MCF 10A (cell line): ENCODE data around the gene CEP85L. TPM values are rescaled to one million over a fixed set of nuclear protein-coding genes. Genes with fewer than 3 reads are reported as not detected.

ENCODE experiments used
- Bru-seq: library from RNA; stranded (reverse); fragments of 400-500 nt; gene quantifications from one replicate; lab custom pipeline; 2021; lab: Mats Ljungman, UMichigan
- BruChase-seq, 2 experiments: library from RNA; stranded (reverse); fragments of 400-500 nt; gene quantifications; one replicate each; lab custom pipeline; 2021; lab: Mats Ljungman, UMichigan
- BruUV-seq: library from RNA; stranded (reverse); fragments of 400-500 nt; replicated peaks from 2 replicates; lab custom pipeline; 2021; lab: Mats Ljungman, UMichigan
- CTCF ChIA-PET: fragments of 300-600 bp; sonication (Branson Sonifier 250); formaldehyde crosslinking; extraction: SDS; loops from one replicate; lab custom pipeline; 2021; ENCODE audit warnings: antibody characterized with exemption, inconsistent platforms; lab: Yijun Ruan, JAX
- POLR2A ChIA-PET: fragments of 300-600, 350-650 bp; sonication (Branson Sonifier 250); formaldehyde crosslinking; extraction: SDS; loops from one replicate; lab custom pipeline; 2020; ENCODE audit warnings: antibody characterized with exemption, inconsistent platforms; lab: Yijun Ruan, JAX
- DNase-seq: peaks from one replicate; pipeline ENCODE4 v3.0.0-alpha.2; 2018; ENCODE audit not compliant: unreplicated experiment
- H3K27ac Mint-ChIP-seq: one replicate; pipeline ENCODE4 v1.8.0; 2022; ENCODE audit warnings: mild to moderate bottlenecking, low read depth, mixed read lengths; ENCODE audit not compliant: unreplicated experiment
- H3K27me3 Mint-ChIP-seq: one replicate; pipeline ENCODE4 v1.8.0; 2022; ENCODE audit warnings: mixed read lengths; ENCODE audit not compliant: insufficient read depth, unreplicated experiment
- H3K36me3 Mint-ChIP-seq: one replicate; pipeline ENCODE4 v1.8.0; 2022; ENCODE audit warnings: mild to moderate bottlenecking, moderate library complexity, mixed read lengths; ENCODE audit not compliant: insufficient read depth, unreplicated experiment
- H3K4me1 Mint-ChIP-seq: one replicate; pipeline ENCODE4 v1.8.0; 2022; ENCODE audit warnings: mixed read lengths; ENCODE audit not compliant: insufficient read depth, unreplicated experiment
- H3K4me3 Mint-ChIP-seq: one replicate; pipeline ENCODE4 v1.8.0; 2022; ENCODE audit warnings: mild to moderate bottlenecking, moderate library complexity, mixed read lengths; ENCODE audit not compliant: unreplicated experiment
- H3K9me3 Mint-ChIP-seq: one replicate; pipeline ENCODE4 v1.8.0; 2022; ENCODE audit warnings: mixed read lengths; ENCODE audit not compliant: unreplicated experiment
- intact Hi-C: fragments of 100-400 bp; cut with micrococcal nuclease; formaldehyde crosslinking; loops from 2 replicates; pipeline ENCODE4 v1.14.1; 2022
- long read RNA-seq: library from polyadenylated mRNA; stranded (forward); transcript quantifications from one replicate; pipeline ENCODE4 v2.0.0, GENCODE V29; 2022
- total RNA-seq: library from RNA; stranded (reverse); gene quantifications from 2 replicates; pipeline ENCODE4 v1.2.3, GENCODE V29; 2022
- TF ChIP-seq, protein P1 (sequence below): fragments of 200-600 bp; IDR thresholded peaks from one replicate; pipeline ENCODE4 v1.8.0; 2022; ENCODE audit warnings: antibody characterized with exemption, mild to moderate bottlenecking; ENCODE audit not compliant: unreplicated experiment

CEP85L gene
- total RNA-seq = 8.4 and 10.0 TPM in 2 replicates
- Bru-seq, nascent RNA = percentile 74 among the genes with signal in this experiment
- BruChase-seq, experiment 1, labeled RNA remaining after a 6-hour chase = percentile 55 among the genes with signal in this experiment
- BruChase-seq, experiment 2, labeled RNA remaining after a 2-hour chase = percentile 66 among the genes with signal in this experiment
- long read RNA-seq, full-length matches to known transcripts = 3 of 8 reads
- long read RNA-seq, partial matches to known transcripts = 0 of 8 reads
- long read RNA-seq, other reads (novel, unspliced or antisense) = 5 of 8 reads

DNA sequence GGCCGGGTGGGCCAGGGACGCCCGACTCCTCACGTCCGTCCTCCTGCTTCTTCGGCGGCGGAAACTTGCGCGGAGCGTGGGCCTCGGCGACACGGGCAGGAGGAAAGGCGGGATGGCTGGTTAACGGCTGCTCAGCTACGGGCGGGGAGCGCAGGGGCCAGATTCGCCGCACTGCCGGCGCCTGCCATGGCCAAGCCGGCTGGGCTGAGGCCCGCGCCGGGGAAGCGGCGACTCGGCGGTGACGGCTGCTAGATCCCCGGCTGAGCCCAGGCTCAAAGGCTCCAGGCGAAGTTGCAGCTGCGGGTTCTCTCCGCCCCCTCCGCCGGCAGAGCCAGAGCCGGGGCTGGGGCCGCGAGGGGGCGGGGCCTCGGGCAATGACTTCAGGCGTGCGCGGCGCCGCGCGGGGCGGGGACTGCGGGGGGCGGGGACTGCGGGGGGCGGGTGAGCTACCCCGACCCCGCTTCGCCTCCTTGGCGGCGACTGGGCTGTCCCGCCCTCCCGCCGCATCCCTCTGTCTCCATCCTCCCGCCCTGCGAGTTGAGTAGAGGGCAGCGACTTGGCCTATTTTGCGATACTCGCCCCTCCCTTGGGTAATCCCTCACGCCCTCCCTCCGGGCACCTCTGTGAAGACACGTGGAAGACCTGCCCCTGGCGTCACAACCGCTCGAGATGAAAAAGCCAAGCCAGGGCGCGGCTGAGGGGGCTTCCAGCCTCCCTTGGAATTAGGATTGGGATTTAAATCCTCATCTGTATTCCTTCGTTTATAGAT is at the start of gene CEP85L:
TSS of gene CEP85L (minus strand) at position 310 of the 769 bp plus-strand sequence. CDS start 322 bp downstream, outside the sequence.
- intact Hi-C loops = loop anchor here (1.0 kb wide), 2 partner anchors 57 to 125 kb away; no protein-coding TSS in a partner anchor
- H3K36me3 Mint-ChIP-seq = peaks cover 4% of the 10 kb centered on the region
- H3K27ac Mint-ChIP-seq = peak within 1 kb of the TSS; percentile 71
- peak; percentile 90 for DNase-seq
- H3K4me1 Mint-ChIP-seq = peaks cover 6% of the 10 kb centered on the region
- ChIA-PET CTCF (interaction anchor here (0.6 kb wide), 2 partner anchors 30 to 1102 kb away, joined by 3 to 4 read pairs; no protein-coding TSS in a partner anchor), POLR2A (interaction anchor here (0.6 to 2.7 kb wide), 9 partner anchors 12 to 126 kb away, joined by 3 to 13 read pairs (median 4); no protein-coding TSS in a partner anchor)
- TF ChIP-seq, protein P1, sequence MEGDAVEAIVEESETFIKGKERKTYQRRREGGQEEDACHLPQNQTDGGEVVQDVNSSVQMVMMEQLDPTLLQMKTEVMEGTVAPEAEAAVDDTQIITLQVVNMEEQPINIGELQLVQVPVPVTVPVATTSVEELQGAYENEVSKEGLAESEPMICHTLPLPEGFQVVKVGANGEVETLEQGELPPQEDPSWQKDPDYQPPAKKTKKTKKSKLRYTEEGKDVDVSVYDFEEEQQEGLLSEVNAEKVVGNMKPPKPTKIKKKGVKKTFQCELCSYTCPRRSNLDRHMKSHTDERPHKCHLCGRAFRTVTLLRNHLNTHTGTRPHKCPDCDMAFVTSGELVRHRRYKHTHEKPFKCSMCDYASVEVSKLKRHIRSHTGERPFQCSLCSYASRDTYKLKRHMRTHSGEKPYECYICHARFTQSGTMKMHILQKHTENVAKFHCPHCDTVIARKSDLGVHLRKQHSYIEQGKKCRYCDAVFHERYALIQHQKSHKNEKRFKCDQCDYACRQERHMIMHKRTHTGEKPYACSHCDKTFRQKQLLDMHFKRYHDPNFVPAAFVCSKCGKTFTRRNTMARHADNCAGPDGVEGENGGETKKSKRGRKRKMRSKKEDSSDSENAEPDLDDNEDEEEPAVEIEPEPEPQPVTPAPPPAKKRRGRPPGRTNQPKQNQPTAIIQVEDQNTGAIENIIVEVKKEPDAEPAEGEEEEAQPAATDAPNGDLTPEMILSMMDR = no peak
- H3K9me3 Mint-ChIP-seq = no peaks in the 10 kb centered on the region
- H3K4me3 Mint-ChIP-seq = peak within 1 kb of the TSS; percentile 85
- no TSS peak for BruUV-seq
- no peaks in the 10 kb centered on the region for H3K27me3 Mint-ChIP-seq

DNA sequence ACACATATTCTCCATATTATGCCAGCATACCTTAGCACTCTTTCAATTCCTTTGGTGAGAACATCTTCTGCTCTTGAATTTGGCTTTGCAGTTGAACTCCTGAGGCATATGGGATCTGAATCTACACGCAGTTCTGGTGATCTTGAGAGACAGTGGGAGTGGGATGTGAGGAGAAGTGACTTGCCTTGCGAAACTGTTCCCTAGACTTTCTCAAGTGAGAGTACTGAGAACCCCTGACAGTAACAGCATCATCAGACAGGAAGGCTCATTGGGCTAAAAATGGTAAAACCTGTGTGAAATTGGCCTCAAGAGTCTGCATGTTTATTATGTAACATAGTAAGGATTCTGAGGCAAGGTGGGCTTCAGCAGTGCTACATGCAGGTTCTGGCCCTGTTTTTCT is 49.1 kb upstream of the CEP85L start:
- H3K27ac Mint-ChIP-seq = no peak overlapping the region
- TF ChIP-seq, protein P1 = no peak
- BruUV-seq = no TSS peak
- H3K9me3 Mint-ChIP-seq = no peaks in the 10 kb centered on the region
- POLR2A ChIA-PET = no interaction called here
- CTCF ChIA-PET = no interaction called here
- intact Hi-C loops = no loop called here
- H3K4me1 Mint-ChIP-seq = no peaks in the 10 kb centered on the region
- H3K27me3 Mint-ChIP-seq = no peaks in the 10 kb centered on the region
- no peak for DNase-seq
- no peak overlapping the region for H3K4me3 Mint-ChIP-seq
- H3K36me3 Mint-ChIP-seq = no peaks in the 10 kb centered on the region

DNA sequence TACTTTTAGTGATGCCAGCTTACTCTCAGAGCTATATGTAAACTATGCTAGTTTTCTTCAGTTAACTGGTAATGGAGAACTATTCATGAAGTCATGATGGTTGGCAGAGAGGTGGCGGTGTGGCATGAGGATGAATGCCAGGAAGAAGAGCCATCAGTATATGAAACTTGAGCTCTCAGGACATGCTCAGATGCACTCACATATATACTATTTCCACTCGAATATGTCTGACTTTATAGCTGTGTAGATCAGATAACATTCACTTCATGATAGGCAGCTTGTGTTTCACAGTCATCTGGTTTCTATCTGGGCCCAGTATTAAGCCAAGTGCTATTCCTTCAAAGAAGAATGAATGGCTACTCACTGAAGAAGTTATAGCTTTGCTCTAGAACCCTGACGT is 46.2 kb upstream of the CEP85L start:
- Mint-ChIP-seq H3K9me3 (no peaks in the 10 kb centered on the region), H3K27ac (no peak overlapping the region), H3K4me3 (no peak overlapping the region), H3K27me3 (no peaks in the 10 kb centered on the region), H3K36me3 (no peaks in the 10 kb centered on the region), H3K4me1 (no peaks in the 10 kb centered on the region)
- ChIA-PET POLR2A (no interaction called here), CTCF (interaction anchor here (0.6 to 2.1 kb wide), 5 partner anchors 9 to 1248 kb away, joined by 3 to 10 read pairs (median 5); no protein-coding TSS in a partner anchor)
- no TSS peak for BruUV-seq
- intact Hi-C loops = no loop called here
- no peak for DNase-seq
- TF ChIP-seq, protein P1 = no peak

DNA sequence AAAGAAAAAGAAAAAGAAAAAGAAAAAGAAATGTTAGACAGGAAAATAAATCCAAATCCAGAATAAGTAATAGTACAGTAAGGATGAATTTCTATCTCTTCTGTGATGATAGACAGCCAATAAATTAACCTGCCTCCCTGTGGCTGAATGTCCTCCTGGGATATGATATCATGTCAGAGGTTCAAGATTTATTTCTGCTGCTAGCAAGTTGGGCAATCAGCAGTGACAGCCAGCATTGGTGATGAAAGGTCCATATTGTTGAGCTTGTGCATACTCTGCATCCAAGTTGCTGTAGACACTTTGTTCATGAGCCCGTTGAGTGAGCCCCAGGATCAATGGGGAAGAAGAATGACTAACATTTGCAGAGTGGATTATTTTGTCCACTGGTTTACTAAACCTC is 44.9 kb upstream of the CEP85L start:
- no peak for DNase-seq
- Mint-ChIP-seq H3K27me3 (no peaks in the 10 kb centered on the region), H3K4me1 (no peaks in the 10 kb centered on the region), H3K36me3 (no peaks in the 10 kb centered on the region), H3K4me3 (no peak overlapping the region), H3K27ac (no peak overlapping the region), H3K9me3 (no peaks in the 10 kb centered on the region)
- TF ChIP-seq, protein P1 = no peak
- no TSS peak for BruUV-seq
- intact Hi-C loops = no loop called here
- CTCF ChIA-PET = interaction anchor here (1.6 to 2.1 kb wide), 2 partner anchors 8 to 11 kb away, joined by 7 to 10 read pairs; no protein-coding TSS in a partner anchor
- POLR2A ChIA-PET = no interaction called here
